ENCODE measurements around the gene RNF166. TPM values are rescaled to one million over a fixed set of nuclear protein-coding genes. Genes with fewer than 3 reads are reported as not detected.
A peak's percentile ranks its signal among the peaks of the same experiment; 100 is the strongest.

The RNF166 gene
- total RNA-seq, 2 experiments from 2014 or later = 124 to 174 TPM

GRCh38 chr16:88649924-88650748, 56.1 kb downstream of the RNF166 start:
- no peaks in the 10 kb centered on the region for H3K9me3 Mint-ChIP-seq (ENCODE audit: low read depth)
- ATAC-seq = peak; percentile 17
- peaks cover 18% of the 10 kb centered on the region for H3K4me1 Mint-ChIP-seq
- no peaks in the 10 kb centered on the region for H3K27me3 Mint-ChIP-seq
- H3K4me3 Mint-ChIP-seq = peak overlapping the region; percentile 94
- H3K27ac Mint-ChIP-seq = peak overlapping the region; percentile 82
- peaks cover 10% of the 10 kb centered on the region for H3K36me3 Mint-ChIP-seq
- CTCF ChIA-PET = interaction anchor here (0.7 to 1.8 kb wide), 11 partner anchors 12 to 132 kb away, joined by 3 to 5 read pairs (median 3); partner anchors contain the start of genes IL17C and ZC3H18
- peak; percentile 71 for DNase-seq

- H3K27me3 Mint-ChIP-seq = no peaks in the 10 kb centered on the region
- H3K9me3 Mint-ChIP-seq (ENCODE audit: low read depth) = no peaks in the 10 kb centered on the region
- ATAC-seq (no peak), DNase-seq (no peak)
- H3K27ac Mint-ChIP-seq = peak overlapping the region; percentile 82
- CTCF ChIA-PET = interaction anchor here (0.8 to 1.8 kb wide), 10 partner anchors 11 to 132 kb away, joined by 3 to 5 read pairs (median 3); partner anchors contain the start of genes IL17C and ZC3H18
- H3K36me3 Mint-ChIP-seq = peaks cover 10% of the 10 kb centered on the region
- peaks cover 18% of the 10 kb centered on the region for H3K4me1 Mint-ChIP-seq
- H3K4me3 Mint-ChIP-seq = peak overlapping the region; percentile 94
Observed at GRCh38 chr16:88649195-88649923, 56.8 kb downstream of the RNF166 start.

- Mint-ChIP-seq H3K9me3 (ENCODE audit: low read depth) (no peaks in the 10 kb centered on the region), H3K36me3 (peaks cover 18% of the 10 kb centered on the region), H3K27me3 (no peaks in the 10 kb centered on the region), H3K27ac (no peak overlapping the region), H3K4me1 (peaks cover 18% of the 10 kb centered on the region), H3K4me3 (no peak overlapping the region)
- CTCF ChIA-PET = no interaction called here
- ATAC-seq (no peak), DNase-seq (no peak)
Observed at GRCh38 chr16:88647178-88648070, 58.8 kb downstream of the RNF166 start.

Small RNA genes lying within 50 kb of the gene (microRNA-seq; reads per million reads assigned to microRNA genes)
- gene MIR4722 = not detected

Other genes starting within 250 kb of the RNF166 start
- gene ZC3H18, start 136.0 kb downstream of the RNF166 start, total RNA-seq = 10 to 100 TPM; 88.1 to 93.9 TPM
- under 1 TPM in 1 of 2 experiments, not detected in 1; 0.29 TPM for gene IL17C, start 67.8 kb downstream of the RNF166 start, total RNA-seq
- 100 to 1,000 TPM; 461 to 494 TPM for gene CYBA, start 55.4 kb downstream of the RNF166 start, total RNA-seq
- gene MVD, start 43.3 kb downstream of the RNF166 start, total RNA-seq = 100 to 1,000 TPM; 112 to 134 TPM
- 10 to 100 TPM in 1 of 2 experiments, 1 to 10 TPM in 1; 5.6 to 14.1 TPM for gene SNAI3, start 19.9 kb downstream of the RNF166 start, total RNA-seq
- 10 to 100 TPM; 31.1 to 40.0 TPM for gene CTU2, start 95 bp upstream of the RNF166 start, total RNA-seq
- gene PIEZO1, start 78.8 kb upstream of the RNF166 start, total RNA-seq = 100 to 1,000 TPM; 269 to 347 TPM
- gene CDT1, start 97.4 kb upstream of the RNF166 start, total RNA-seq = 100 to 1,000 TPM; 124 to 191 TPM
- 100 to 1,000 TPM; 127 to 148 TPM for gene APRT, start 105.5 kb upstream of the RNF166 start, total RNA-seq
- 10 to 100 TPM; 30.8 to 38.8 TPM for gene GALNS, start 150.5 kb upstream of the RNF166 start, total RNA-seq
- gene TRAPPC2L, start 150.7 kb upstream of the RNF166 start, total RNA-seq = 10 to 100 TPM; 49.2 to 51.3 TPM
- gene PABPN1L, start 160.3 kb upstream of the RNF166 start, total RNA-seq = not detected

Data from activated CD8-positive, alpha-beta memory T cell treated with anti-CD3 and anti-CD28 coated beads, Interleukin-2, amount 10 ng/mL, durations not matched to agents 7 days and 5 days (primary cell).